ENCODE results near the gene FSD1. TPM values are rescaled to one million over a fixed set of nuclear protein-coding genes. Genes with fewer than 3 reads are reported as not detected.

The FSD1 gene
- total and polyA plus RNA-seq, 9 of the 15 experiments (the other 6 are each of a cell fraction or from before 2014, with no cell fraction given) = 0.11 to 1.9 (median 0.94) TPM; not detected in 1

GRCh38 chr19:4327252-4327876 lies 23.0 kb downstream of the FSD1 start (continued):
- TF ChIP-seq MCM7 (IDR thresholded peaks at IDR 0.05) (no peak), HNRNPUL1 (IDR thresholded peaks at IDR 0.05; ENCODE audit: low read length) (no peak), LEF1 (IDR thresholded peaks at IDR 0.05) (no peak), ZBTB1 (CRISPR knock-in tag; IDR thresholded peaks at IDR 0.05; ENCODE audit: borderline replicate concordance, low read depth) (no peak), HDGF (IDR thresholded peaks at IDR 0.05) (no peak), GTF2B (IDR thresholded peaks at IDR 0.05; ENCODE audit: extremely low read depth, insufficient read length) (no peak), MCM5 (IDR thresholded peaks at IDR 0.05; ENCODE audit: low read depth) (no peak), FOXA1 (IDR thresholded peaks at IDR 0.05; ENCODE audit: borderline replicate concordance) (no peak), MYC (IDR thresholded peaks at IDR 0.05; ENCODE audit: low read depth, low read length) (peak; percentile 87), MYC (CRISPR knock-in tag; IDR thresholded peaks at IDR 0.05; ENCODE audit: borderline replicate concordance, low read depth) (no peak; the same call in 1 of the 2 replicates), CBX8 (IDR thresholded peaks at IDR 0.05; ENCODE audit: borderline replicate concordance, extremely low read depth, low read depth, low read length, poor library complexity, severe bottlenecking) (no peak), DIDO1 (tag; IDR thresholded peaks at IDR 0.05; ENCODE audit: low read depth) (no peak), ZBTB7A (IDR thresholded peaks at IDR 0.05; ENCODE audit: borderline replicate concordance, control insufficient read depth, low read depth, low read length) (peak; percentile 35), KDM1A (IDR thresholded peaks at IDR 0.05) (no peak), CGGBP1 (CRISPR knock-in tag; IDR thresholded peaks at IDR 0.05) (no peak), ZNF408 (CRISPR knock-in tag; IDR thresholded peaks at IDR 0.05; ENCODE audit: low read depth) (no peak), CTCF (IDR thresholded peaks at IDR 0.05 in 2 of 3, conservative IDR thresholded peaks at IDR 0.05 in 1 of 3; ENCODE audit: insufficient read depth in 2 of 3, low read depth in 1 of 3, low read length in 3 of 3) (no peak)
